Measurements from ENCODE around the gene SPATA20. TPM values are rescaled to one million over a fixed set of nuclear protein-coding genes. Genes with fewer than 3 reads are reported as not detected.

SPATA20 gene
- total and polyA plus RNA-seq, 2 donors = 8.0 to 12.4 TPM

GRCh38 chr17:50566886-50567285 lies 19.9 kb downstream of the SPATA20 start:
- Histone ChIP-seq H3K9me3 (ENCODE audit: control insufficient read depth in 2 of 2, insufficient read depth in 1 of 2, low read length in 1 of 2) (peaks cover 0 to 3% of the 10 kb centered on the region in 2 donors), H3K4me1 (ENCODE audit: control insufficient read depth in 2 of 2, insufficient read depth in 2 of 2, low read length in 2 of 2) (peaks cover 0 to 20% of the 10 kb centered on the region in 2 donors), H3K4me3 (ENCODE audit: low read length in 2 of 2) (no peak overlapping the region), H3K27ac (ENCODE audit: low read depth in 1 of 2, low read length in 1 of 2) (no peak overlapping the region), H3K27me3 (ENCODE audit: control insufficient read depth in 2 of 2, insufficient read depth in 1 of 2, low read length in 1 of 2) (peaks cover 34 to 80% of the 10 kb centered on the region in 2 donors), H3K36me3 (ENCODE audit: control insufficient read depth in 2 of 2, insufficient read depth in 2 of 2, low read length in 1 of 2) (no peaks in the 10 kb centered on the region)
- WGBS = 62% methylated on average over 2 of the region's 2 CpGs
- DNase-seq (ENCODE audit: low read depth in 6 of 9, low spot score in 9 of 9) = no peak

GRCh38 chr17:50568659-50569058 lies 21.7 kb downstream of the SPATA20 start:
- Histone ChIP-seq H3K27me3 (ENCODE audit: control insufficient read depth in 2 of 2, insufficient read depth in 1 of 2, low read length in 1 of 2) (peaks cover 18 to 65% of the 10 kb centered on the region in 2 donors), H3K27ac (ENCODE audit: low read depth in 1 of 2, low read length in 1 of 2) (no peak overlapping the region), H3K9me3 (ENCODE audit: control insufficient read depth in 2 of 2, insufficient read depth in 1 of 2, low read length in 1 of 2) (no peaks in the 10 kb centered on the region), H3K4me3 (ENCODE audit: low read length in 2 of 2) (no peak overlapping the region), H3K36me3 (ENCODE audit: control insufficient read depth in 2 of 2, insufficient read depth in 2 of 2, low read length in 1 of 2) (no peaks in the 10 kb centered on the region), H3K4me1 (ENCODE audit: control insufficient read depth in 2 of 2, insufficient read depth in 2 of 2, low read length in 2 of 2) (peaks cover 0 to 10% of the 10 kb centered on the region in 2 donors)
- no peak for DNase-seq (ENCODE audit: low read depth in 6 of 9, low spot score in 9 of 9)
- 94% methylated on average over 12 of the region's 12 CpGs for WGBS

GRCh38 chr17:50569592-50569991 lies 22.6 kb downstream of the SPATA20 start:
- H3K4me1 ChIP-seq (ENCODE audit: control insufficient read depth in 2 of 2, insufficient read depth in 2 of 2, low read length in 2 of 2) = peaks cover 0 to 8% of the 10 kb centered on the region in 2 donors
- no peak overlapping the region for H3K27ac ChIP-seq (ENCODE audit: low read depth in 1 of 2, low read length in 1 of 2)
- no peak for DNase-seq (ENCODE audit: low read depth in 6 of 9, low spot score in 9 of 9)
- no peak overlapping the region for H3K4me3 ChIP-seq (ENCODE audit: low read length in 2 of 2)
- WGBS = 94% methylated on average over 7 of the region's 7 CpGs
- H3K9me3 ChIP-seq (ENCODE audit: control insufficient read depth in 2 of 2, insufficient read depth in 1 of 2, low read length in 1 of 2) = no peaks in the 10 kb centered on the region
- H3K27me3 ChIP-seq (ENCODE audit: control insufficient read depth in 2 of 2, insufficient read depth in 1 of 2, low read length in 1 of 2) = peaks cover 10 to 55% of the 10 kb centered on the region in 2 donors
- H3K36me3 ChIP-seq (ENCODE audit: control insufficient read depth in 2 of 2, insufficient read depth in 2 of 2, low read length in 1 of 2) = no peaks in the 10 kb centered on the region

- no peak for DNase-seq (ENCODE audit: low read depth in 6 of 9, low spot score in 9 of 9)
- Histone ChIP-seq H3K27ac (ENCODE audit: low read depth in 1 of 2, low read length in 1 of 2) (no peak overlapping the region), H3K27me3 (ENCODE audit: control insufficient read depth in 2 of 2, insufficient read depth in 1 of 2, low read length in 1 of 2) (peaks cover 5 to 51% of the 10 kb centered on the region in 2 donors), H3K4me3 (ENCODE audit: low read length in 2 of 2) (no peak overlapping the region), H3K9me3 (ENCODE audit: control insufficient read depth in 2 of 2, insufficient read depth in 1 of 2, low read length in 1 of 2) (no peaks in the 10 kb centered on the region), H3K4me1 (ENCODE audit: control insufficient read depth in 2 of 2, insufficient read depth in 2 of 2, low read length in 2 of 2) (peaks cover 0 to 6% of the 10 kb centered on the region in 2 donors), H3K36me3 (ENCODE audit: control insufficient read depth in 2 of 2, insufficient read depth in 2 of 2, low read length in 1 of 2) (no peaks in the 10 kb centered on the region)
- 96% methylated on average over 8 of the region's 8 CpGs for WGBS
Measured at GRCh38 chr17:50570032-50570431, 23.1 kb downstream of the SPATA20 start.

- H3K27ac ChIP-seq (ENCODE audit: low read depth in 1 of 2, low read length in 1 of 2) = no peak overlapping the region
- 86% methylated on average over 7 of the region's 7 CpGs for WGBS
- H3K9me3 ChIP-seq (ENCODE audit: control insufficient read depth in 2 of 2, insufficient read depth in 1 of 2, low read length in 1 of 2) = no peaks in the 10 kb centered on the region
- H3K4me1 ChIP-seq (ENCODE audit: control insufficient read depth in 2 of 2, insufficient read depth in 2 of 2, low read length in 2 of 2) = peaks cover 0 to 3% of the 10 kb centered on the region in 2 donors
- H3K27me3 ChIP-seq (ENCODE audit: control insufficient read depth in 2 of 2, insufficient read depth in 1 of 2, low read length in 1 of 2) = peaks cover 3 to 46% of the 10 kb centered on the region in 2 donors
- no peak overlapping the region for H3K4me3 ChIP-seq (ENCODE audit: low read length in 2 of 2)
- no peaks in the 10 kb centered on the region for H3K36me3 ChIP-seq (ENCODE audit: control insufficient read depth in 2 of 2, insufficient read depth in 2 of 2, low read length in 1 of 2)
- DNase-seq (ENCODE audit: low read depth in 6 of 9, low spot score in 9 of 9) = no peak
Measured at GRCh38 chr17:50570528-50570927, 23.6 kb downstream of the SPATA20 start.

GRCh38 chr17:50571681-50572080 lies 24.7 kb downstream of the SPATA20 start:
- H3K4me1 ChIP-seq (ENCODE audit: control insufficient read depth in 2 of 2, insufficient read depth in 2 of 2, low read length in 2 of 2) = no peaks in the 10 kb centered on the region
- WGBS = 88% methylated on average over 19 of the region's 19 CpGs

GRCh38 chr17:50572541-50572940 lies 25.6 kb downstream of the SPATA20 start:
- Histone ChIP-seq H3K27me3 (ENCODE audit: control insufficient read depth in 2 of 2, insufficient read depth in 1 of 2, low read length in 1 of 2) (peaks cover 0 to 26% of the 10 kb centered on the region in 2 donors), H3K36me3 (ENCODE audit: control insufficient read depth in 2 of 2, insufficient read depth in 2 of 2, low read length in 1 of 2) (no peaks in the 10 kb centered on the region), H3K4me3 (ENCODE audit: low read length in 2 of 2) (no peak overlapping the region), H3K9me3 (ENCODE audit: control insufficient read depth in 2 of 2, insufficient read depth in 1 of 2, low read length in 1 of 2) (no peaks in the 10 kb centered on the region), H3K27ac (ENCODE audit: low read depth in 1 of 2, low read length in 1 of 2) (no peak overlapping the region), H3K4me1 (ENCODE audit: control insufficient read depth in 2 of 2, insufficient read depth in 2 of 2, low read length in 2 of 2) (no peaks in the 10 kb centered on the region)
- WGBS = 99% methylated on average over 20 of the region's 20 CpGs
- no peak for DNase-seq (ENCODE audit: low read depth in 6 of 9, low spot score in 9 of 9)

More at GRCh38 chr17:50571681-50572080, 24.7 kb downstream of the SPATA20 start:
- Histone ChIP-seq H3K4me3 (ENCODE audit: low read length in 2 of 2) (no peak overlapping the region), H3K27ac (ENCODE audit: low read depth in 1 of 2, low read length in 1 of 2) (no peak overlapping the region), H3K9me3 (ENCODE audit: control insufficient read depth in 2 of 2, insufficient read depth in 1 of 2, low read length in 1 of 2) (no peaks in the 10 kb centered on the region), H3K27me3 (ENCODE audit: control insufficient read depth in 2 of 2, insufficient read depth in 1 of 2, low read length in 1 of 2) (peaks cover 0 to 34% of the 10 kb centered on the region in 2 donors), H3K36me3 (ENCODE audit: control insufficient read depth in 2 of 2, insufficient read depth in 2 of 2, low read length in 1 of 2) (no peaks in the 10 kb centered on the region)
- DNase-seq (ENCODE audit: low read depth in 6 of 9, low spot score in 9 of 9) = no peak

- Histone ChIP-seq H3K27me3 (ENCODE audit: control insufficient read depth in 2 of 2, insufficient read depth in 1 of 2, low read length in 1 of 2) (peaks cover 0 to 23% of the 10 kb centered on the region in 2 donors), H3K36me3 (ENCODE audit: control insufficient read depth in 2 of 2, insufficient read depth in 2 of 2, low read length in 1 of 2) (no peaks in the 10 kb centered on the region), H3K9me3 (ENCODE audit: control insufficient read depth in 2 of 2, insufficient read depth in 1 of 2, low read length in 1 of 2) (no peaks in the 10 kb centered on the region), H3K4me1 (ENCODE audit: control insufficient read depth in 2 of 2, insufficient read depth in 2 of 2, low read length in 2 of 2) (no peaks in the 10 kb centered on the region), H3K4me3 (ENCODE audit: low read length in 2 of 2) (no peak overlapping the region), H3K27ac (ENCODE audit: low read depth in 1 of 2, low read length in 1 of 2) (no peak overlapping the region)
- DNase-seq (ENCODE audit: low read depth in 6 of 9, low spot score in 9 of 9) = no peak
- 95% methylated on average over 12 of the region's 12 CpGs for WGBS
Measured at GRCh38 chr17:50573866-50574611, 27.1 kb downstream of the SPATA20 start.

- Histone ChIP-seq H3K27ac (ENCODE audit: low read depth in 1 of 2, low read length in 1 of 2) (no peak overlapping the region), H3K9me3 (ENCODE audit: control insufficient read depth in 2 of 2, insufficient read depth in 1 of 2, low read length in 1 of 2) (no peaks in the 10 kb centered on the region), H3K4me1 (ENCODE audit: control insufficient read depth in 2 of 2, insufficient read depth in 2 of 2, low read length in 2 of 2) (no peaks in the 10 kb centered on the region), H3K27me3 (ENCODE audit: control insufficient read depth in 2 of 2, insufficient read depth in 1 of 2, low read length in 1 of 2) (peaks cover 0 to 23% of the 10 kb centered on the region in 2 donors), H3K4me3 (ENCODE audit: low read length in 2 of 2) (no peak overlapping the region), H3K36me3 (ENCODE audit: control insufficient read depth in 2 of 2, insufficient read depth in 2 of 2, low read length in 1 of 2) (no peaks in the 10 kb centered on the region)
- 90% methylated on average over 33 of the region's 33 CpGs for WGBS
- no peak for DNase-seq (ENCODE audit: low read depth in 6 of 9, low spot score in 9 of 9)
Measured at GRCh38 chr17:50575581-50576210, 28.7 kb downstream of the SPATA20 start.
